HG02943 (cell line): Measurements from ENCODE around the gene PGS1.

Experiments used
- ATAC-seq: cut with Tn5 transposase; IDR thresholded peaks from one replicate; pipeline ENCODE4 v1.9.1; 2021; ENCODE audit warnings: mild to moderate bottlenecking, low read depth, moderate library complexity; ENCODE audit not compliant: unreplicated experiment

Gene PGS1

DNA sequence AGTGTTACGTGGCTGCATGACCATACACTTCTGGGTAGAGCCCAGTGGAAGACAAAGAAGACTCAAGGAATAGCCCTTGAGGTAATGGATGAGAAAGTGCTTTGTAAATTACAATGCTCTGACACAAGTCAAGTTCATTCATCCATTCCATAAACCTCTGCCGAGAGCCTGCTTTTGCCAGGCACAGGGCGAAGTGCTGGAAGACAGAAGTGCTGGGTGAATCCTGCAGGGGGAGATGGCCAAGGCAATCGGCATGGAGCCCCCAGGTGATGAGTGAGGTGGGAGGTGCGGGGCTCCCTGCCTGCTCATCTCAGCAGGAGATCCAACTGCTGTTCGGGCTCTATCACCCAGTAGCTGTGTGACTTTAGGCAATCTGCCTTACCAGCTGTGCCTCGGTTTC is 15.8 kb upstream of the PGS1 start:
- ATAC-seq = no peak

DNA sequence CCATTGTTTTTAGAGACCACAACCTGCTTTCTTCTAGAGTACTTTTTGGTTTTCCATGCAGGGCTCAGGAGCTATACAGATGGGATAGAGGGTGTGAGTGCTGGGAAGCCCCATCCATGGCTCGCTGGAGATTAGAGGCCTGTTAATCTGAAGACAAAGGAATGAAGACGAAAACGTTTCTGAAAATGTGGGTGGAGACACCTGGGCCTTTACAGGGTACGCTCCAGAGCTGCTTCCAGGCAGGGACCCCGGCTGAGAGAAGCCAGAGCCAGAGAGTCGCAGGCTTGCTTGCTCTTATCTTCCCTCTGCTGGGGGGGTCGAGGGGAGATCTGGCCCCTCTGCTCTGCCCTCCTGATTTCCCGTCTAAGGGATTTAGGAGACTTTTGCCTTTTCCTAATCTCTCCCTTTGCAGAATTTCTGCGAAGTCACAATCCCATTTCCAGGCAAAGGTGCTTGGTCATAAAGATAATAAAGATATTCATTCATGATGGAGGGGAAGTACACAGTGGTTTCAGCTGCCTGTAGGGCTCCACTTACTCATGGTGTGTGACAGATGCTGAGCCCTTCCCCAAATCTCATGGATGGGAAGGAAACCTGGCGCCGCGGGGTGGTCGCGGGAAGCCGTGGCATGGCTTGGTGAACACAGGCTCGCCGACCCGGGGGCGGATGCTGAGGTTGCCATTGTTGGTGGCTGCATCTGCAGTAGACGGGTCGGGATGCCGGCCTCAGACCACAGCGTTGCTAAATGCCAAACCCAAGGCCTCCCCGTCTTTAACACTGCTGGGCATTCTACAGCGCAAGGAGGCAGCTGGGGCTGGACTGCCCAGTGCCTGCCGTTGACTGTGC is 13.8 kb upstream of the PGS1 start:
- ATAC-seq = no peak

DNA sequence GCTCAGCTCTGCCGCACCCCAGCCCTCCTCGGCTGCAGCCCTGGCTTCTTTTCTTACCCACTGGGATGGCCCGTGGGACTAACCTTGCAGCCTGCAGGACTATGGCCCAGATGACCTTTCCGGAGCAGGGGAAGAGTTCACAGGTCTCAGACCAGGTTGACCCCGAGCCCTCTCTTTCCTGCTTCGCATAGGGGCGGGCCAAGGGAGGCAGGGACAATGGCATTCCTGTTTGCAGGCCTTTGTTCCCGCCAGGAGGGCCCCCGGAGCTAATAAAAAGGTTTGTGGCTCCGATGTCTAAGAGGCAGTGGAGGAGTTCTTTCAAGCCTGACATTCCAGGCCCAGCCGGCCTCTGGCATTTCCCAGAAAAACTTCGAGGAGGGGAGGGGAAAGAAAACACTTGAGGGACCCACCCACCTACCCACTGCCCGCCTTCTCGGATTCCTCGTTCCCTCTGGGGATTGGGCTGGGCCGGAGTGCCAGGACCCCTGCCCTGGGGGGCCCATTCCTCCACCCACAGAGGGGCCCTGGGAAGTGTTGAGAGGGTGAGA is 12.8 kb upstream of the PGS1 start:
- no peak for ATAC-seq

DNA sequence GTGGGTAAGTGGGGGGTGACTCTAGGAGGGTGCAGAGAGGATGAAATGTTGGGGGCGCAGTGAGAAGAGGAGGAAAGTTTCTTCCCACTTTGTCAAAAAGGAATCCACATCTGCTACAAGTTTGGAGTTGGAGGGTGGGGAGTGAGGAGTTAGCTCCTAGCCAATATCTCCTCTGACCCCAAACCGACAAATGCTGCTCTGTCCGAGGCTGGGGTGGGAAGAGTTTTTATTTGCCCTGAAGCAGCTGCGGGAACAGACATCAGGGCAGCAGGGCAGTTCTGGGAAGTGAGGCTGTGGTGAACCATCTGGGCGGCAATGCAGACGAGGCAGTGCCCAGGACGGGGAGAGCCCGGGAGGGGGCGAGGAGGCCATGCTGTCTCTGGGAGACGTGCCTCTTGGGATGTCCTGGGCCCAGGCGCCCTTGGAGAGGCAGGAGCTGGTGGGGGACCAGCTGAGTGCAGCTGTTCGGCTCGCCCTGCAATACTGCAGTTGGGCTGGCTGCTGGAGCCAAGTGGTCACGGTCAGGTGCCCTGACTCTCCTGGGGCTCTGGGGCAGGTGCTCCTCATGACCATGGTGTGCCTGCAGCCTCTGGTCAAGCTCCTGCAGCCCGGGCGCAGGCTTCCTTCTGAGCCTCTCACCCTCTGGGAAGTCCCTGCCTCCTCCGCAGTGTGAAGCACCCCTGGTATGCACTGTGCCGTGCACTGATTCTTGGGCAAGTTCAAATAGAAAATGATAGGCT is 12.2 kb upstream of the PGS1 start:
- ATAC-seq = no peak

DNA sequence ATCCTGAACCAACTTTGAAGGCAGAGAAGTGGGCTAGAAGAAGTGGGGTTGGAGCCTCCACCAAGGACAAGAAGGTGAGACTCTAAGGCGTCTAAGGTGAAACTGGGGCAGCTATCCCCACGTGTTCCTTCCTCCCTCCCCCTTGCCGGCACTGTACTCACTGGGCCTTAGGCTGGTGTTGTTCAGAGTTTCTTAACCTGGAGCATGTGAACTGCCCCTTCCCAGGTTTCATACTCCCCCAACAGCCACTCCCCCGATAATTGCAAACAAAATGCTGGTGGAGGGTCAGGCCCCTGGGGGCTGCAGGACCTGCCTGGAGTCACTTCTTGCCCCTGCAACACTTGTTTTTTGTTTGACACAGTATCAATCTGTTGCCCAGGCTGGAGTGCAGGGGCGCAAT is 11.3 kb upstream of the PGS1 start:
- ATAC-seq = no peak

DNA sequence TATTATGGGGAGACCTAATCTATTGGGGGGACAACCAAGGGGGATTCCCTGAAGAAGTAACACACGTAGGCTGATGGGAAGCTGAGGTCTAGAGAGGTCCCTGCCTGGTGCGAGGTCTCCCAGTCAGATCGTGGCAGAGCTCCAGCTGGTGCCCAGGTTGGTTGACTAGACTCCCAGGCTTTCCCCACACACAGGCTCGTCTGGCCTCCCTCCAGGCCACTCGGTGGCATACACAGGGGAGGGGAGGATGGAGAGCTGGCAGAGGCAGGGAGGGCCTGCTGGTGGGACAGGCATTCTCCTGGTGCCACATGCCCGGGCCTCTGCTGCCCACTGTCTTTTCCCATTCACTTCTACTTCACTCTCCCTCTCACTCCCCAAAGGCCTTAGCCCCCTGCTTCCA is 10.1 kb upstream of the PGS1 start:
- ATAC-seq = no peak

DNA sequence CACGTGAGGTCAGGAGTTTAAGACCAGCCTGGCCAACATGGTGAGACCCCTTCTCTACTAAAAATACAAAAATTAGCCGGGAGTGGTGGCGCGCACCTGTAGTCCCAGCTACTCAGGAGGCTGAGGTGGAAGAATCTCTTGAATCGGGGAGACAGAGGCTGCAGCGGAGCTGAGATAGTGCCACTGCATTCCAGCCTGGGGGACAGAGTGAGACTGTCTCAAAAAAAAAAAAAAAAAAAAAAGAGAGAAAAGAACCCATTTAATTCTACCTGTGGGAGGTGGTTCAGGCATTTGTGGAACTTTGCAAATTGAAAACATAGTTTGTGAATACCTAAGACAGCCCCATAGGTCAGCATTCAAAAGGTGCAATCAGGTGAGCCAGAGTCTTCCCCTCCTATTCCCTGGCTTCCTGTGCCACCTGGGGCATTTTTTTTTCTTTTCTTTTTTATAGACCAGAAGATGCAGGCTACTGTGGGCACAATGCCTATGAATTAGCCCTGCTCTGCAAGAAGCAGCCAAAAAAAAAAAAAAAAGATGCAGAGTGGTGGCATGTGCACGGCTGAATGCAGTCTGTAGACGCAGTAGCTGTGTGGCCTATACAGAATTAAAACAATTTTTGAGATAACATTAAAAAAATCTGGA is 9.5 kb upstream of the PGS1 start:
- ATAC-seq = no peak

DNA sequence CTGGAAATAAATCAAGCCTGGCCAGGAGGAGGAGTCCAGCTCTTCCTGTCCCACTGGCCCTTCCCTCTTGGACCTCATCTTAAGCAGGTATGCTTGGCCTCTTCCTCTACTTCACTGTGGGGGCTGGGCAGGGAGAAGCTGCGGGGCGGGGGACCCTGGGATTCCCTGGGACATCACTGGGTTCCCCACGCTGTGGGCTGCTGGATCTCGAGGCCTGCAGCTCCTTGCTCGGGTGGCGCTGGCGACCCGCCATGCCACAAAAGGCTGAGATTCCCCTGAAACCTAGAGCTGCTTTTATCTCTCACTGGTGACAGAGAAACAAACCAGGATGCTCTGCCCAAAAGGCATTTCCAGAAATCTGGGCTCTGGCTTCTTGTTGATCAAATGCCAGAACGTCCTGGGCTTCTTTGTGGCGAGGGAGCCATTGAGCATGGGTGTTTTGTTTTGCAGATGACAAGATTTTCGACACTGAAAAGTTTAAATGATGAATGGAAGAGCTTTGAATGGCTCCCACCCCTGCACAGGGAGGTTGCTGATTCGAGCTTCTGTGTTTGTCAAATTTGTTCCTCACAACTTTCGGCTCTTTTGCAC is 8.6 kb upstream of the PGS1 start:
- no peak for ATAC-seq

DNA sequence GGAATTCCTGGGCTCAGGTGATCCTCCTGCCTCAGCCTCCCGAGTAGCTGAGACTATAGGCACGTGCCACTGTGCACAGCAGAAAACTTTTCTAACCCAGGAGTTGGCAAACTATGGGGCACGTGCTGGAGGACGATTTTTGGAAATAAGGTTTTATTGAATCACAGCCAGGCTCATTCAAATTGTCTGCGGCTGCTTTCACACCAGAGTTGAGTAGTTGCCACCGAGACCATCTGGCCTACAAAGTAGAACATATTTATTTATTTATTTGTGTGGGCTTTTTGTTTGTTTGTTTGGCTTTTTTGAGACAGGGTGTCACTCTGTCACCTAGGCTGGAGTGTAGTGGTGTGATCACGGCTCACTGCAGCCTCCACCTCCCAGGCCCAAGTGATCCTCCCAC is 7.4 kb upstream of the PGS1 start:
- no peak for ATAC-seq

DNA sequence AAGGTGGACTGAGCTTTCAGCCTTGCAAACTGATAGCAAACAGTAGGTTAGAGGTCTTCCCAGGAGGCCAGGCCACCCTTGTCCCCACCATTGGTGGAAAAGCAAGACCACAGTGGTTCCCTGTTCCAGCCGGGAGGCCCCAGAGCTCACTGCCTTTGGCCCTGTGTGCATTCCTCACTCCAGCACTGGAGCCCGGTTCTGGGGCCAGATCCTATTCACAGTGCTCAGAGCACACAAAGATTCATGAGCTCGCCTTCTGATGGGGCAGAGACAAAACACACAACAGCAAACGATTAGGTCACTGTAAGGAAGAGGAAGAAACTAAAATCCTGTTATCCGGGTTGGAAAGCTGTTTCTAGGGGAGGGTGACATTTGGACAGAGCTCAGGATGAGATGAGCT is 5.6 kb upstream of the PGS1 start:
- ATAC-seq = no peak

DNA sequence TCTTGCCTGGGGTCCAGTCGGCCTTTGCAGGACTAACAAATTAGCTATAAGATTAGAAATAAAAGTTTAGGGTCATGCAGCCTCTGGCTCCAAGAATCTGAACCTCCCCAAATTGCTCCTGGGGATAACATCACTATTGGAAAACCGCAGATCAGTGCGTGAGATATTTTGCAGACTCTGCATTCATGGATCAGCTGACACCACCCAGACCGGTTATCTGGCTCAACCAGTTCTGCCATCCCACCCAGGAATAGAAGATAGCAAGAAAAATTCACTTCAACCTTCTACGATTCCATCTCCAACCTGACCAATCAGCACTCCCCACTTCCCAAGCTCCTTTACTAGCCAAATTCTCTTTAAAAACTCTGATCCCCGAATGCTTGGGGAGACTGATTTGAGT is 4.3 kb upstream of the PGS1 start:
- no peak for ATAC-seq

DNA sequence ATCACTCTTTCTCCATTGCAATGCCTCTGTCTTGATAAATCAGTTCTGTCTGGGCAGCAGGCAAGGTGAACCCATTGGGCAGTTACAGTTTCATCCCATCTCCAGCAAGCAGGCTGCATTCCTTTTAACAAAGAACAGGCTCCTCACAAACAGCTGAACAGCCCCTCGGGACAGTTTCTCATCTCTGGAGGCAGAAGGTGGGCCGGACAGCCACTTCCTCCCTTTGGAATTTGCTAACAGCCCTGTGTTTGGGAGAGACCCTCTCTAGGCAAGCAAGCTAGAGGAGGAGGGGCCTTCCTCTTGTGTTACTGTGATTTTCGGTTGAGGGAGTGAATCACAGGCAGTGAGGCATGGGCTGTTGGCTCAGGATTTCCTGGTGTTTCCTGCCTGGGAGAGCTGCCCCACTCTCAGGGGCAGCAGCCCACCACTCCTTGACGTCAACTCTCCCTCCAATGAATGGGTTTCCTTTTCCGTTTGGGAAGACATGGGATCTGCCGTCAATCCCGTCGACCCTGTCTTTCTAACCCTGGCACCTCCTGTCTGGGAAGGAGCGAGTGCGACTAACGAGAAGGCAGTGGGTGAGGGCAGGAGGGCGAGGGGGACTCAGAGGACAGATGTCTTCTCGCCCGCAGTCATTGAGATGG is 3.7 kb upstream of the PGS1 start:
- no peak for ATAC-seq

DNA sequence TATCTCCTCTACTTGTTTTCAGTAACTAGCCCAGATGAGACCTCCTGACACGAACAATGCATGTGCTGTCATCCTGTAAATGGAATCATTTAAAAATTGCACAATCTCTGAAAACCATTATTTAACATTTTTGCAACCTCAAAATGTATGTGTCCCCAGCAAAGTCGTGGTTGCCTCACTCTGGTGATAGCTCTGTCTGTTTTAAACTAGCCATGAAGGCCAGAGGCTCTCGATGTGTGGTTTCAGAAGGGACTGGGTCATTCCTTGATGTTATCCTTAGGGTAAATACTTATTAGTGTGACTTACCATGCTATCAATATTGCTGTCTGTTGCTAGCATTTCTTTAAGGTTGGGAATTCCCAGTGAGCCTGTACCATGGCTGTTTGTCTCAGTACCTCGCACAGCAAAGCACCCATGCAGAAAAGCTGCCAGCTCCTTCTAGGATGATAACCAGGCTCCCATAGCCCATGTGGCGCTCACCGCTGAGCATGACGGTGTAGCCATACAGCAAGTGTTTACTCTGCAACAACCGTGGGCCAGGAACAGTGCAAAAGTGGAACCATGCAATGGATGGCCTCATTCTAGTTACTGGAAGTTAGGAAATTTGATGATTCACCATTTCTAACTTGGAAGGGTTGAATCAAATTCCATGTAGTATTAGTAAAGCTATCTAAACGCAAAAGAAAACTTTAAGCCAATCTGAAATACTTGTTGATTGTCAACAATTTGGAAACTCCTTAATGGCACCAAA is 2.9 kb upstream of the PGS1 start:
- no peak for ATAC-seq

DNA sequence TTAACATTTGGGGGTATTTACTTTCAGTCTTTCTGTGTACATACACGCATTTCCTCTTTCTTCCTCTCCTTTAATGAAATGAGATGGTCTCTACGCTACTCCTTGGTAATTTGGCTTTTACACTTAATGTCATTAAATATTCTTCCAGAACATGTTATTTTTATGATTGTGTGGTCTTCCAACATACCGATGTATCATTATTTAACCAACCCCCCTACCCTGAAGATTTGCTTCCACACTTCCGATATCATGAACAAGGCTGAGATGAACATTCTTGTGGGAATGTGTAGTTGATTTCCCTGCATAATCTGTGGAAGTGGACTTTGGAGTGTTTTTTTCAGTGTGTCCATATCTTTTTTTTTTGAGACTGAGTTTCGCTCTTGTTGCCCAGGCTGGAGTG is 2.3 kb upstream of the PGS1 start:
- no peak for ATAC-seq

DNA sequence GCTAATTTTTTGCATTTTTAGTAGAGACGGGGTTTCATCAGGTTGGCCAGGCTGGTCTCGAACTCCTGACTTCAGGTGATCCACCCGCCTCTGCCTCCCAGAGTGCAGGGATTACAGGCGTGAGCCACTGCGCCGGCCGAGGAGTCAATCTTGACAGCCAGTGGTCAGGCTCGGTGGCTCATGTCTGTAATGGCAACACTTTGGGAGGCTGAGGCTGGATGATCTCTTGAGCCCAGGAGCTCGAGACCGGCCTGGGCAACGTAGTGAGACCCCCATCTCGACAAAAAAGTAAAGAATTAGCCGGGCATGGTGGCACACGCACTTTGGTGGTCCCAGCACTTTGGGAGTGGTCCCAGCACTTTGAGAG is 608 bp upstream of the PGS1 start:
- ATAC-seq = no peak

DNA sequence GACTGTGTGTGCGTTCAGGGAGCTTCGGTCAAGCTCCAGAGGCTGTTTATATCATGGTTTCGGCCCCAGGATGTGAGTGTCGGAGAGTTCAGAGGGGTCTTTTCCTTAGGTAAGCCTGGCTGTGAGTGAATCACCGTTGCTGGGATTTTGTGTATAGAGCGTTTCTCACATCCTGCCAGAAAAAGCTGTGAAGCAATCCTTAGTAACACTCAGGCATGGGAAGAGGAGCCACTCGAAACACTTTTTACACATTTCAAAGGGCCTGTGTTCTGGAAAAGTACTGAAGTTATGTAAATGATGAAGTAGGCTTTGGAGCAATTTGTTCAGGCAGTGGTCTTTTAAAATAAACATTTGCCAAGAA is 662 bp downstream of the PGS1 start:
- no peak for ATAC-seq

DNA sequence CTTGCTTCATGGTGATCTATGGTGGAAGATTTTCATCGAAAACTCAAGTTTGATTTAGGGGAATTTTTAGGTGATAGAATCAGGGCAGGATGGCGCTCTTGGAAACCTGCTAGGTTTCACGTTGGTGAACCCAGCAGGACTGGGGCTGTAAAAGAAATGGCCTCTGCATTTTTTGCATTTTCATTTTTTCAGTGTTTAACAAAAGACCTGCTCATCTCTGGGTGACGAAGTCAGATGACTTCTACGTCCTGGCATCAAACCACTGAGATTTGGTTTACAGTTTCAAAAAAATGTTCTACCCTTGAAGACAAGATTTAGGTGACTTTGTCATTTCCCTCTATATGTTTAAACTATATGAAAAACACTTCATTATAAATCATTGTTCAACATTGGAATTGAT is 1.9 kb downstream of the PGS1 start:
- ATAC-seq = no peak

DNA sequence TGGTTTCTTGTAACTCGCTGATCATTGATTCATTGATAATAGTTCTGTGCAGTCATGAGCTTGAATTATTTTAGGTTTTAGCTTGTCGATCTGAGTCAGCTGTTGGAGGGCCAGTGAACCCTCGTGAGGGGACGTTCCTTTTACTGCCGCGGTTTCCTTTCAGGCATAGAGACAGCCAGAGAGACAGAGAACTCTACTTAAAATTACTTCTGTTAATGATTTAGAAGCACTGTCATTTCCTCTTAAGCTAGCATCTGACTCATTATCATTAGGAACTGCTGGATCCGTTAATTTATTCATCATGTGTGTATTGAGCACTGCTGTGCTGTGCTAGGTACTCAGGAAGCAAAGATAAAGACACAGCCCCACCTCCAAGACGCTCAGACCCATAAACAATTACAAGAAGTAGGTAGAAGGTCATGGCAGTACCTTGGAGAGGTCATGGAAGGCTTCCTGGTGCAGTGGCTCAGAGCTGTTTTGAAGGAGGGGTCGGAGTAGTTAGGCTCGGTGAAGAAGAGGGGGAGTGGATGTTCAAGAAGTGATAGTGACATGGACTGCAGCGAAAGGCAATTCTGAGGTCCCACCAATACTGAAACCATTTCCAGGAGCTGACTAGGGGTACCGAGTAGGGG is 3.3 kb downstream of the PGS1 start:
- no peak for ATAC-seq

DNA sequence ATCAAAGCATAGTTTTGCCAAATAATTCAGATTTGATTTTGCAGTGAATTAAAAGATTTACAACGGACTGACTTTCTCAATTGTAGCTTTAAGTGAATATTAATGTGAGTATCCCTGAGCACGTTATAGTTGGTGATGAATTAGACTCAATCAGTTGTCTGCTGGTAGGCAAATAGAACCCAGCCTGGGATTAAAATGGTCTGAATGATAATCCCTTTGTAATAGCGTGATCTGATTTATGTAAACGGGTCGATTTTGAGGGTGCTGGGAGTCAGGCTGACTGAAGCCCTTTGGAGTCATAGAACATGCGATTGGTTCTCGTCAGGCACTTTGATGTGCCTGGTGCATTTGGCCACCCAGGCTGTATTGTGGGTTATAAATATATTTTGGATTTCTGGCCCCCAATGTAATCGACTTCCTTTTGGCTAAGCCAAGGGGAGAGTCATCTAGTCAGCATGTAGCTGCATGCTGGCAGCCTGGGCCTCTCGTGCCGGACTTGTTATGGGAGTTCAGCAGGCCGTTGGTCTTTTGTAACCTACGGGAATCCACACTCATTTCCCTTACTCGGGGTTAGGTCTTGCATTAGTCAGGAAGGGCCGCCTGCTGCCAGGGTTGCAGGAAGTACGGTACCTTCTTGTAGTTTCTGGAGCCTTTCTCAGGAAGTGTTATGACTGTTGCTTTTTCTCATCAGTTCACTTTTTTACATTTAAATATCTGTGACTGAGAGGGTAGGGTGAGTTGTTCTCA is 5.4 kb downstream of the PGS1 start:
- no peak for ATAC-seq
